Right lobe of liver (tissue), 4 donors: ENCODE data around the gene GIMAP4.
"Not testable (repeated sequence)": the region's sequence is repeated elsewhere in the genome, so short reads cannot be mapped to it uniquely, and the experiment has no call there.

ENCODE experiments used
- POLR2A ChIP-seq: fragments of 450-650 bp; IDR thresholded peaks from one replicate; pipeline ENCODE4 v1.6.1; 2017; ENCODE audit warnings: antibody characterized with exemption, mild to moderate bottlenecking
- TF ChIP-seq, protein P1 (sequence below), 4 donors: fragments of 200-600 bp in 3 of 4; fragments of 450-650 bp in 1 of 4; IDR thresholded peaks; one replicate each; pipeline versions ENCODE4 v1.5.1 to v1.8.0; 2016 to 2022; ENCODE audit warnings: antibody characterized with exemption in 4 of 4, mild to moderate bottlenecking in 2 of 4
- donor health status: DM: no; HTN: no; CAD: no.
- donor health status: DM: no; HTN: no; CAD: no.
- donor health status: DM: no; HTN: yes; CAD: no.

- TF ChIP-seq, protein P1, sequence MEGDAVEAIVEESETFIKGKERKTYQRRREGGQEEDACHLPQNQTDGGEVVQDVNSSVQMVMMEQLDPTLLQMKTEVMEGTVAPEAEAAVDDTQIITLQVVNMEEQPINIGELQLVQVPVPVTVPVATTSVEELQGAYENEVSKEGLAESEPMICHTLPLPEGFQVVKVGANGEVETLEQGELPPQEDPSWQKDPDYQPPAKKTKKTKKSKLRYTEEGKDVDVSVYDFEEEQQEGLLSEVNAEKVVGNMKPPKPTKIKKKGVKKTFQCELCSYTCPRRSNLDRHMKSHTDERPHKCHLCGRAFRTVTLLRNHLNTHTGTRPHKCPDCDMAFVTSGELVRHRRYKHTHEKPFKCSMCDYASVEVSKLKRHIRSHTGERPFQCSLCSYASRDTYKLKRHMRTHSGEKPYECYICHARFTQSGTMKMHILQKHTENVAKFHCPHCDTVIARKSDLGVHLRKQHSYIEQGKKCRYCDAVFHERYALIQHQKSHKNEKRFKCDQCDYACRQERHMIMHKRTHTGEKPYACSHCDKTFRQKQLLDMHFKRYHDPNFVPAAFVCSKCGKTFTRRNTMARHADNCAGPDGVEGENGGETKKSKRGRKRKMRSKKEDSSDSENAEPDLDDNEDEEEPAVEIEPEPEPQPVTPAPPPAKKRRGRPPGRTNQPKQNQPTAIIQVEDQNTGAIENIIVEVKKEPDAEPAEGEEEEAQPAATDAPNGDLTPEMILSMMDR (IDR thresholded peaks at IDR 0.05): not testable (repeated sequence)
- TF ChIP-seq POLR2A: not testable (repeated sequence)
Measured at GRCh38 chr7:150615221-150615755, 48.1 kb downstream of the GIMAP4 start.
